AG04450 (cell line): ENCODE results near the gene ZNF532. TPM values are rescaled to one million over a fixed set of nuclear protein-coding genes. Genes with fewer than 3 reads are reported as not detected.

Experiments used
- CTCF ChIA-PET: fragments of 300-600, 350-600 bp; formaldehyde crosslinking; extraction: SDS; loops from one replicate; lab custom pipeline; 2022; ENCODE audit warnings: antibody characterized with exemption, inconsistent platforms; lab: Charles Lee
- POLR2A ChIA-PET: fragments of 350-600 bp; formaldehyde crosslinking; extraction: SDS; loops from one replicate; lab custom pipeline; 2021; ENCODE audit warnings: antibody characterized with exemption, inconsistent platforms; lab: Yijun Ruan, JAX
- DNase-seq: peaks from one replicate; pipeline ENCODE4 v3.0.0-alpha.2; 2011; ENCODE audit warnings: low read depth, low spot score
- H3K27ac ChIP-seq: one replicate; pipeline ENCODE4 v1.5.1; 2012; ENCODE audit warnings: low read depth, low read length, control low read depth
- H3K27me3 ChIP-seq: one replicate; pipeline ENCODE4 v1.6.0; 2012; ENCODE audit warnings: low read length; ENCODE audit not compliant: control insufficient read depth, insufficient read depth
- H3K4me3 ChIP-seq: 2 replicates; pipeline ENCODE4 v1.5.1; 2011; ENCODE audit warnings: mild to moderate bottlenecking, low read depth, low read length, control low read depth
- H3K9me3 ChIP-seq: 2 replicates; pipeline ENCODE4 v1.5.1; 2012; ENCODE audit warnings: low read length; ENCODE audit not compliant: control insufficient read depth, insufficient read depth
- polyA plus RNA-seq: library from polyadenylated mRNA; depleted of rRNA; stranded (reverse); fragments of >200 nt; gene quantifications from 2 replicates; pipeline ENCODE4 v1.2.3, GENCODE V29; 2011
- TF ChIP-seq, protein P1 (sequence below): IDR thresholded peaks from 2 replicates; pipeline ENCODE4 v1.5.1; 2011; ENCODE audit warnings: low read depth, low read length, control low read depth, inconsistent platforms

ZNF532 gene
- polyA plus RNA-seq, 1 experiment = 69.7 TPM

DNA sequence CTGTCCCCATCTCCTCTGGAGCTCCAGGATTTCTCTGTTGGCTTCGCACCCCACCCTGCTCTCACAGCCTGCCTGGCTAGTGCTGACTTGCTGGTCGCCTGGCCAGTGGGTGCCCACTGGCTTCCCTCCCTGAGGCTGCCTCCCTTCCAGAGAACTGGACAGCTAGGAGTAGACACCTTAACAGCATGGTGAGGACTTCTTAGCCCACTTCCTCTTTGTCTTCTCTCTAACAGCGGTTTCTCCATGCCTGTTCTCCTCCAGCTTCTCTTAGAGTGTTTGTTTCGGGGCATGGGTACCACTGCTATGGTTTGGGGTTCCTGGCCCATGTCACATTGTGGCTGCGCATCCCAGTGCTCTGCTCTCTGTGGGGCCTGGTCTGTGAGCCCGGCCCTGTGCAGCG, 37.1 kb downstream of the ZNF532 start:
- TF ChIP-seq, protein P1, sequence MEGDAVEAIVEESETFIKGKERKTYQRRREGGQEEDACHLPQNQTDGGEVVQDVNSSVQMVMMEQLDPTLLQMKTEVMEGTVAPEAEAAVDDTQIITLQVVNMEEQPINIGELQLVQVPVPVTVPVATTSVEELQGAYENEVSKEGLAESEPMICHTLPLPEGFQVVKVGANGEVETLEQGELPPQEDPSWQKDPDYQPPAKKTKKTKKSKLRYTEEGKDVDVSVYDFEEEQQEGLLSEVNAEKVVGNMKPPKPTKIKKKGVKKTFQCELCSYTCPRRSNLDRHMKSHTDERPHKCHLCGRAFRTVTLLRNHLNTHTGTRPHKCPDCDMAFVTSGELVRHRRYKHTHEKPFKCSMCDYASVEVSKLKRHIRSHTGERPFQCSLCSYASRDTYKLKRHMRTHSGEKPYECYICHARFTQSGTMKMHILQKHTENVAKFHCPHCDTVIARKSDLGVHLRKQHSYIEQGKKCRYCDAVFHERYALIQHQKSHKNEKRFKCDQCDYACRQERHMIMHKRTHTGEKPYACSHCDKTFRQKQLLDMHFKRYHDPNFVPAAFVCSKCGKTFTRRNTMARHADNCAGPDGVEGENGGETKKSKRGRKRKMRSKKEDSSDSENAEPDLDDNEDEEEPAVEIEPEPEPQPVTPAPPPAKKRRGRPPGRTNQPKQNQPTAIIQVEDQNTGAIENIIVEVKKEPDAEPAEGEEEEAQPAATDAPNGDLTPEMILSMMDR = no peak
- POLR2A ChIA-PET = no interaction called here
- Histone ChIP-seq H3K27me3 (no peaks in the 10 kb centered on the region), H3K4me3 (no peak overlapping the region), H3K9me3 (no peaks in the 10 kb centered on the region), H3K27ac (no peak overlapping the region)
- CTCF ChIA-PET = no interaction called here
- no peak for DNase-seq

DNA sequence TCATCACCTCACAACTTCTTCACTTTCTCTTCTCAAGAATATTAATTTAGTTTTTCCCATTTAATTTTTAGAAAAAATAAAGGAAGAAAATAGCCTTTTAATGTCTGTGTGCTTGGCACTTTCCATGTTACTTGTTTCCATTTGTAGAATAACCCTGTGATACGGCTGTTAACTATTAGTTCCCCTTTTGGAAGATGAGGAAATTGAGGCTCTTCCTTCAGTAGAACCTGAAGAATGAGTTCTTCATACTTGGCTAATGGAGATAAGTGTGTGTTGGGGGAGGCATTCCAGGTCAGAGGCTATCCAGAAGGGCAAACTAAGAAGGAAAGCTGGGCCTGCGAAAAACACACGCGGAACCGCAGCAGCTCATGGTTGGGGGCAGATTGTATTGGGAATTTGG, 38.3 kb downstream of the ZNF532 start:
- CTCF ChIA-PET = no interaction called here
- Histone ChIP-seq H3K4me3 (no peak overlapping the region), H3K9me3 (no peaks in the 10 kb centered on the region), H3K27ac (no peak overlapping the region), H3K27me3 (no peaks in the 10 kb centered on the region)
- no peak for DNase-seq
- POLR2A ChIA-PET = no interaction called here
- TF ChIP-seq, protein P1 = no peak

DNA sequence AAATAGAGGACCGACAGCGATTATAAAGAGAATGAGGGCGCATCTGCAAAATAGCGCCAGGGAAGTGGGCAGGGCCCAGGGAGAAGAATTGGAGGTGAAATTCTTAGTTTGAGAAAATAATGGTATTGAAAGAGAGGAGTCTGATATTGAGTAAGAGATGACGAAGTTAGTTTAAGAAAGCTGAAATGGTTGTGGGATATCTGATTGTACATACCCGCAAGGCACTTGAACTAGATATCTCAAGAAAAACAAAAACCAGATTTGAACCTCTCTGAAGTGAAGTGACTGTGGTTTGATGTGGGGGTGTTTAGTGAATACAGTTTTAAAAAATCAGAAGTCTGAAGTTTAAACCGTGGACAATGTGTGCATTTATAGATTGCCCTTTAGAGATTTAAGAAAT, 38.9 kb downstream of the ZNF532 start:
- Histone ChIP-seq H3K27ac (no peak overlapping the region), H3K4me3 (no peak overlapping the region), H3K9me3 (no peaks in the 10 kb centered on the region), H3K27me3 (no peaks in the 10 kb centered on the region)
- DNase-seq = no peak
- ChIA-PET CTCF (no interaction called here), POLR2A (no interaction called here)
- TF ChIP-seq, protein P1 = no peak

DNA sequence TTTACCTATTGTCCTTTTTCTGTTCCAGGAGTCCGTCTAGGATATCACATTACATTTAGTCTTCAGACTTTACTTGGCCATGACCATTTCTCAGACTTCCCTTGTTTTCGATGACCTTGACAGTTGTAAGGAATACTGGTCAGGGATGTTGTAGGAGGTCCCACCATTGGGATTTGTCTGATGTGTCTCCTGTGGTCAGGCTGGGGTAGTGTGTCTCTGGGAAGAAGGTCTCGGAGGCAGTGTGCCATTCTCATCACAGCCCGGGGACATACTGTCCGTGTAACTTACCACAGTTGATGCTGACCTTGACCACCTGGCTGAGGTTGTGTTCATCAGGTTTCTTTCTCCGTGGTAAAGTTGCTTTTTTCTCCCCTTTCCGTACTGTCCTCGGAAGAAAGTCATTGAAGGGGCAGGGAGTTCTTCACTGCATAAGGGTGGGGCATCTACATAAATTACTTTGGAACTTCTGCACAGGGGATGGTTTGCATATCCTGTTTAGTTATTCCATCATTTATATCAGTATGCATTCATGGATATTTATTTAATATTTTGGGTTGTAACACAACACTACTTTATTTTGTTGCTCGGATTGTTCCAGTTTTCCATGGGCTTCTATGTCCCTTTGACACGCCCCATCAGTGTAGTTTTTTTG, 41.2 kb downstream of the ZNF532 start:
- H3K9me3 ChIP-seq = no peaks in the 10 kb centered on the region
- ChIA-PET POLR2A (no interaction called here), CTCF (interaction anchor here (0.6 kb wide), 1 partner anchor 149 kb away, joined by 8 read pairs; no protein-coding TSS in a partner anchor)
- no peak overlapping the region for H3K27ac ChIP-seq
- H3K27me3 ChIP-seq = no peaks in the 10 kb centered on the region
- DNase-seq = no peak
- TF ChIP-seq, protein P1 = no peak
- no peak overlapping the region for H3K4me3 ChIP-seq

DNA sequence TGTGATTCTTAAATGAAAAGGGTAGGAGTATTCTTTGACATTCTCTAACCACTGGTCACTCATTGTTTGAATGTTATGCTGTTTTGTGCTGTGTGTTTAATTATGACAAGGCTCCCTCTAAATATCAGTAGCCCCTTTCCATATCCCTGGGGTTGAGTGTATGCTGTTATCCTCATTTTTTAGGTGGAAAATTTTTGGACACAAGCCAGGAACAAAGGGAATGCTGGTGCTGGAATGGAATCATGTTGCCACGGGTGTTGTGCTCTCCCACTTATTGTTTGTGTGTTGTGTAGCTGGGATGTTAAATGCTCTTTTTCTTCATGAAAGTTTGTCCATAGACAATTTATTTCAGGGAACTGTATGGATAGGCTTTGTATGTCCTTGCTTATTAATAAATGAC, 43.3 kb downstream of the ZNF532 start:
- H3K9me3 ChIP-seq = no peaks in the 10 kb centered on the region
- CTCF ChIA-PET = interaction anchor here (0.6 kb wide), 1 partner anchor 168 kb away, joined by 8 read pairs; no protein-coding TSS in a partner anchor
- no peaks in the 10 kb centered on the region for H3K27me3 ChIP-seq
- no peak overlapping the region for H3K4me3 ChIP-seq
- TF ChIP-seq, protein P1 = no peak
- no peak for DNase-seq
- POLR2A ChIA-PET = interaction anchor here (0.6 kb wide), 1 partner anchor 125 kb away, joined by 8 read pairs; no protein-coding TSS in a partner anchor
- H3K27ac ChIP-seq = no peak overlapping the region
